Activated B cell treated with CpG ODN at 0.5 μM for 24 hours (primary cell): Measurements from ENCODE around the gene EBNA1BP2. TPM values are rescaled to one million over a fixed set of nuclear protein-coding genes. Genes with fewer than 3 reads are reported as not detected.

Source experiments
- ATAC-seq: fragments of 200-7000 bp; cut with Tn5 transposase; one replicate; pipeline ENCODE4 v1.10.0; 2021; ENCODE audit warnings: low read depth, mild to moderate bottlenecking, moderate library complexity
- CTCF ChIA-PET: fragments of 350-600 bp; sonication (Branson Sonifier 250); formaldehyde crosslinking; loops from one replicate; lab custom pipeline; 2021; ENCODE audit warnings: antibody characterized with exemption; lab: Charles Lee
- POLR2A ChIA-PET: fragments of 350-600 bp; sonication (Branson Sonifier 250); formaldehyde crosslinking; loops from one replicate; lab custom pipeline; 2021; ENCODE audit warnings: antibody characterized with exemption; lab: Charles Lee
- DNase-seq: peaks from one replicate; pipeline ENCODE4 v3.0.0; 2022
- H3K27ac Mint-ChIP-seq: one replicate; pipeline ENCODE4 v1.8.0; 2020; ENCODE audit warnings: mixed read lengths
- H3K27me3 Mint-ChIP-seq: one replicate; pipeline ENCODE4 v1.8.0; 2021; ENCODE audit warnings: mixed read lengths
- H3K36me3 Mint-ChIP-seq: one replicate; pipeline ENCODE4 v1.8.0; 2021; ENCODE audit warnings: low read depth, mixed read lengths
- H3K4me1 Mint-ChIP-seq: one replicate; pipeline ENCODE4 v1.8.0; 2021; ENCODE audit warnings: mixed read lengths
- H3K4me3 Mint-ChIP-seq: one replicate; pipeline ENCODE4 v1.8.0; 2020; ENCODE audit warnings: mild to moderate bottlenecking, mixed read lengths
- H3K9me3 Mint-ChIP-seq: one replicate; pipeline ENCODE4 v1.8.0; 2020; ENCODE audit warnings: mixed read lengths
- CTCF ChIP-seq: fragments of 200-600 bp; IDR thresholded peaks from one replicate; pipeline ENCODE4 v1.8.0; 2022; ENCODE audit warnings: antibody characterized with exemption, mild to moderate bottlenecking
- intact Hi-C: fragments of 100-400 bp; cut with micrococcal nuclease; formaldehyde crosslinking; loops from one replicate; pipeline ENCODE4 v1.15.1; 2024
- total RNA-seq: library from RNA; stranded (reverse); gene quantifications from 2 replicates; pipeline ENCODE4 v1.2.3, GENCODE V29; 2022

EBNA1BP2 gene
- total RNA-seq = 59.9 and 61.8 TPM in 2 replicates

- H3K36me3 Mint-ChIP-seq = peaks cover 47% of the 10 kb centered on the region
- POLR2A ChIA-PET = interaction anchor here (0.5 to 1.7 kb wide), 16 partner anchors 49 to 1975 kb away, joined by 3 to 10 read pairs (median 4); partner anchors contain the start of genes C1orf50, CDC20, ELOVL1 and ERMAP
Observed at GRCh38 chr1:43171876-43172526, at the start of gene EBNA1BP2, which contains the start of gene CFAP57. Gene EBNA1BP2 (minus strand): TSS chr1:43172290. CDS start chr1:43172118, 172 bp downstream. Gene CFAP57 (plus strand): TSS chr1:43172330. CDS start chr1:43172754, 424 bp downstream.

GRCh38 chr1:43221797-43222196 lies 49.7 kb upstream of the EBNA1BP2 start:
- POLR2A ChIA-PET = interaction anchor here (0.6 to 1.9 kb wide), 3 partner anchors 49 to 443 kb away, joined by 5 to 7 read pairs (median 6); partner anchors contain the start of genes CFAP57, EBNA1BP2 and KDM4A
- intact Hi-C loops = loop anchor here (2.0 to 10.0 kb wide), 3 partner anchors 17 to 483 kb away; partner anchors contain the start of gene ST3GAL3
- CTCF ChIA-PET = interaction anchor here (1.2 to 2.8 kb wide), 2 partner anchors 193 to 299 kb away, joined by 3 to 12 read pairs; no protein-coding TSS in a partner anchor
- Mint-ChIP-seq H3K27ac (peak overlapping the region; percentile 91), H3K27me3 (no peaks in the 10 kb centered on the region), H3K4me1 (peaks cover 33% of the 10 kb centered on the region), H3K9me3 (no peaks in the 10 kb centered on the region), H3K36me3 (no peaks in the 10 kb centered on the region), H3K4me3 (peak overlapping the region; percentile 29)
- DNase-seq (no peak), ATAC-seq (no peak)
- TF ChIP-seq CTCF = no peak

More at GRCh38 chr1:43171876-43172526, at the start of gene EBNA1BP2, which contains the start of gene CFAP57:
- ATAC-seq = peak; percentile 82
- Mint-ChIP-seq H3K27ac (peak within 1 kb of the TSS; percentile 95), H3K4me1 (peaks cover 32% of the 10 kb centered on the region), H3K27me3 (peaks cover 20% of the 10 kb centered on the region), H3K4me3 (peak within 1 kb of the TSS; percentile 99), H3K9me3 (no peaks in the 10 kb centered on the region)
- intact Hi-C loops = loop anchor here (1.0 to 5.0 kb wide), 10 partner anchors 55 to 709 kb away; partner anchors contain the start of genes C1orf50, CCDC30, CDC20 and ELOVL1
- DNase-seq = peak; percentile 84
- CTCF ChIA-PET = interaction anchor here (1.3 to 1.9 kb wide), 3 partner anchors 10 to 259 kb away, joined by 3 to 7 read pairs (median 4); no protein-coding TSS in a partner anchor
- TF ChIP-seq CTCF = no peak

GRCh38 chr1:43220905-43221778 lies 49.1 kb upstream of the EBNA1BP2 start:
- POLR2A ChIA-PET = interaction anchor here (1.4 to 1.9 kb wide), 2 partner anchors 49 to 429 kb away, joined by 5 to 7 read pairs; partner anchors contain the start of genes CFAP57, EBNA1BP2 and KDM4A
- H3K4me1 Mint-ChIP-seq = peaks cover 33% of the 10 kb centered on the region
- no peaks in the 10 kb centered on the region for H3K36me3 Mint-ChIP-seq
- peak overlapping the region; percentile 29 for H3K4me3 Mint-ChIP-seq
- ATAC-seq (peak; percentile 86), DNase-seq (peak; percentile 30)
- H3K9me3 Mint-ChIP-seq = no peaks in the 10 kb centered on the region
- no peaks in the 10 kb centered on the region for H3K27me3 Mint-ChIP-seq
- intact Hi-C loops = loop anchor here (2.0 to 10.0 kb wide), 3 partner anchors 18 to 484 kb away; partner anchors contain the start of gene ST3GAL3
- H3K27ac Mint-ChIP-seq = peak overlapping the region; percentile 91
- CTCF ChIA-PET = interaction anchor here (1.0 to 2.8 kb wide), 3 partner anchors 193 to 542 kb away, joined by 3 to 12 read pairs (median 3); no protein-coding TSS in a partner anchor
- TF ChIP-seq CTCF = no peak

- Mint-ChIP-seq H3K9me3 (no peaks in the 10 kb centered on the region), H3K4me3 (no peak overlapping the region), H3K27ac (no peak overlapping the region), H3K4me1 (peaks cover 28% of the 10 kb centered on the region), H3K36me3 (no peaks in the 10 kb centered on the region), H3K27me3 (no peaks in the 10 kb centered on the region)
- intact Hi-C loops = no loop called here
- no peak for ATAC-seq
- DNase-seq = no peak
- ChIA-PET CTCF (no interaction called here), POLR2A (no interaction called here)
- no peak for TF ChIP-seq CTCF
Observed at GRCh38 chr1:43217747-43218146, 45.7 kb upstream of the EBNA1BP2 start.
